CD4-positive, CD25-positive, alpha-beta regulatory T cell (primary cell): ENCODE data around the gene GFRAL. TPM values are rescaled to one million over a fixed set of nuclear protein-coding genes. Genes with fewer than 3 reads are reported as not detected.

Source experiments
- ATAC-seq, 2 donors: fragments of 150-1000 bp; cut with Tn5 transposase; one replicate each; pipeline ENCODE4 v1.10.0; 2021; ENCODE audit warnings: low read depth in 2 of 2, moderate number of reproducible peaks in 2 of 2, moderate library complexity in 1 of 2
- DNase-seq, 3 donors: peaks; one replicate each; pipeline versions ENCODE4 v3.0.0 to v3.0.0-alpha.2; 2012 to 2022; ENCODE audit warnings: mixed read lengths in 1 of 3
- H3K27ac ChIP-seq: one replicate; pipeline ENCODE4 v1.7.0; 2013; ENCODE audit warnings: mild to moderate bottlenecking, low read length; ENCODE audit not compliant: insufficient read depth, poor library complexity, severe bottlenecking
- H3K27me3 ChIP-seq: one replicate; pipeline ENCODE4 v1.7.0; 2013; ENCODE audit warnings: low read length; ENCODE audit not compliant: control insufficient read depth, insufficient read depth
- H3K36me3 ChIP-seq: one replicate; pipeline ENCODE4 v1.7.0; 2013; ENCODE audit warnings: mild to moderate bottlenecking, low read length, moderate library complexity; ENCODE audit not compliant: control insufficient read depth, insufficient read depth
- H3K4me1 ChIP-seq: 2 replicates; pipeline ENCODE4 v1.7.0; 2013; ENCODE audit warnings: mild to moderate bottlenecking, low read length; ENCODE audit not compliant: insufficient read depth, control insufficient read depth, poor library complexity, severe bottlenecking
- H3K4me3 ChIP-seq: one replicate; pipeline ENCODE4 v1.7.0; 2013; ENCODE audit warnings: low read depth, mild to moderate bottlenecking, low read length, moderate library complexity
- H3K9me3 ChIP-seq, 2 experiments: 1 replicate in 1 of 2; 2 replicates in 1 of 2; pipeline ENCODE4 v1.7.0; 2013; ENCODE audit warnings: low read length in 2 of 2, mild to moderate bottlenecking in 1 of 2, moderate library complexity in 1 of 2; ENCODE audit not compliant: control insufficient read depth in 2 of 2
- H3K27ac Mint-ChIP-seq, 3 donors: one replicate each; pipeline ENCODE4 v1.8.0; 2020 to 2022; ENCODE audit warnings: mild to moderate bottlenecking in 3 of 3, mixed read lengths in 3 of 3, moderate library complexity in 2 of 3
- H3K27me3 Mint-ChIP-seq: one replicate; pipeline ENCODE4 v1.8.0; 2022; ENCODE audit warnings: mild to moderate bottlenecking, mixed read lengths
- H3K36me3 Mint-ChIP-seq: one replicate; pipeline ENCODE4 v1.8.0; 2020; ENCODE audit warnings: mixed read lengths
- H3K4me1 Mint-ChIP-seq, 4 donors: one replicate each; pipeline ENCODE4 v1.8.0; 2020 to 2022; ENCODE audit warnings: mixed read lengths in 4 of 4, mild to moderate bottlenecking in 1 of 4
- H3K4me3 Mint-ChIP-seq, 4 donors: one replicate each; pipeline ENCODE4 v1.8.0; 2020 to 2022; ENCODE audit warnings: mild to moderate bottlenecking in 4 of 4, mixed read lengths in 4 of 4, moderate library complexity in 3 of 4
- H3K9me3 Mint-ChIP-seq, 7 donors: one replicate each; pipeline ENCODE4 v1.8.0; 2020 to 2022; ENCODE audit warnings: mixed read lengths in 7 of 7, mild to moderate bottlenecking in 3 of 7, moderate library complexity in 2 of 7
- polyA plus RNA-seq, 4 donors: library from polyadenylated mRNA; unstranded; fragments of 300-500 nt; fragmentation: Illumina TruSeq; gene quantifications; one replicate each; pipeline ENCODE4 v1.2.3, GENCODE V29; 2021
- total RNA-seq: library from RNA; stranded (reverse); gene quantifications from one replicate; pipeline ENCODE4 v1.2.3, GENCODE V29; 2022

Gene GFRAL
- total and polyA plus RNA-seq, 5 donors from 2014 or later, result not detected

GRCh38 chr6:55299286-55299985 is 27.8 kb upstream of the GFRAL start:
- Histone ChIP-seq H3K27ac (no peak overlapping the region), H3K9me3 (no peaks in the 10 kb centered on the region), H3K36me3 (no peaks in the 10 kb centered on the region), H3K4me1 (no peaks in the 10 kb centered on the region), H3K27me3 (no peaks in the 10 kb centered on the region), H3K4me3 (no peak overlapping the region)
- Mint-ChIP-seq H3K27me3 (no peaks in the 10 kb centered on the region), H3K4me1 (peaks cover 0 to under 1% (median 0%) of the 10 kb centered on the region in 4 donors), H3K9me3 (peaks cover 1 to 23% (median 9%) of the 10 kb centered on the region in 7 donors), H3K36me3 (no peaks in the 10 kb centered on the region), H3K4me3 (no peak overlapping the region), H3K27ac (no peak overlapping the region)
- ATAC-seq, result no peak
- DNase-seq, result no peak

GRCh38 chr6:55304747-55305146 is 22.5 kb upstream of the GFRAL start:
- no peak overlapping the region for H3K4me3 ChIP-seq
- no peaks in the 10 kb centered on the region for H3K4me1 ChIP-seq
- Mint-ChIP-seq H3K27me3 (no peaks in the 10 kb centered on the region), H3K36me3 (no peaks in the 10 kb centered on the region), H3K27ac (peak overlapping the region in 1 of 3 donors; percentile 50), H3K4me3 (no peak overlapping the region), H3K4me1 (peaks cover 0 to 4% (median 0%) of the 10 kb centered on the region in 4 donors), H3K9me3 (peaks cover 5 to 18% (median 12%) of the 10 kb centered on the region in 7 donors)
- DNase-seq (no peak), ATAC-seq (no peak)
- no peaks in the 10 kb centered on the region for H3K27me3 ChIP-seq
- H3K9me3 ChIP-seq, result no peaks in the 10 kb centered on the region
- H3K27ac ChIP-seq, result no peak overlapping the region
- H3K36me3 ChIP-seq, result no peaks in the 10 kb centered on the region

GRCh38 chr6:55319961-55320695 is 7.1 kb upstream of the GFRAL start:
- H3K27me3 ChIP-seq, result no peaks in the 10 kb centered on the region
- peaks cover 0 to 35% (median 9%) of the 10 kb centered on the region in 7 donors for H3K9me3 Mint-ChIP-seq
- no peaks in the 10 kb centered on the region for H3K36me3 Mint-ChIP-seq
- H3K4me3 ChIP-seq, result no peak overlapping the region
- H3K4me3 Mint-ChIP-seq, result no peak overlapping the region
- H3K4me1 Mint-ChIP-seq, result no peaks in the 10 kb centered on the region
- no peaks in the 10 kb centered on the region for H3K4me1 ChIP-seq
- no peak overlapping the region for H3K27ac ChIP-seq
- ATAC-seq (no peak), DNase-seq (no peak)
- no peaks in the 10 kb centered on the region for H3K36me3 ChIP-seq
- H3K27ac Mint-ChIP-seq, result no peak overlapping the region
- peaks cover 0 to 9% of the 10 kb centered on the region in 2 experiments for H3K9me3 ChIP-seq
- no peaks in the 10 kb centered on the region for H3K27me3 Mint-ChIP-seq

GRCh38 chr6:55320696-55321086 is 6.6 kb upstream of the GFRAL start:
- no peak for ATAC-seq
- H3K27me3 Mint-ChIP-seq, result no peaks in the 10 kb centered on the region
- H3K4me3 Mint-ChIP-seq, result no peak overlapping the region
- Histone ChIP-seq H3K4me1 (no peaks in the 10 kb centered on the region), H3K36me3 (no peaks in the 10 kb centered on the region), H3K27ac (no peak overlapping the region), H3K4me3 (no peak overlapping the region), H3K9me3 (peaks cover 0 to 9% of the 10 kb centered on the region in 2 experiments), H3K27me3 (no peaks in the 10 kb centered on the region)
- no peak overlapping the region for H3K27ac Mint-ChIP-seq
- no peaks in the 10 kb centered on the region for H3K4me1 Mint-ChIP-seq
- DNase-seq, result no peak
- peaks cover 3 to 36% (median 9%) of the 10 kb centered on the region in 7 donors for H3K9me3 Mint-ChIP-seq
- no peaks in the 10 kb centered on the region for H3K36me3 Mint-ChIP-seq

GRCh38 chr6:55377150-55377549 is 49.9 kb downstream of the GFRAL start:
- Histone ChIP-seq H3K4me1 (no peaks in the 10 kb centered on the region), H3K27ac (no peak overlapping the region), H3K36me3 (no peaks in the 10 kb centered on the region), H3K9me3 (no peaks in the 10 kb centered on the region), H3K27me3 (no peaks in the 10 kb centered on the region), H3K4me3 (no peak overlapping the region)
- no peaks in the 10 kb centered on the region for H3K4me1 Mint-ChIP-seq
- H3K27me3 Mint-ChIP-seq, result no peaks in the 10 kb centered on the region
- ATAC-seq, result no peak
- peaks cover 4 to 23% (median 13%) of the 10 kb centered on the region in 7 donors for H3K9me3 Mint-ChIP-seq
- no peak for DNase-seq
- H3K27ac Mint-ChIP-seq, result no peak overlapping the region
- no peak overlapping the region for H3K4me3 Mint-ChIP-seq
- no peaks in the 10 kb centered on the region for H3K36me3 Mint-ChIP-seq

- Histone ChIP-seq H3K27me3 (no peaks in the 10 kb centered on the region), H3K27ac (no peak overlapping the region), H3K9me3 (no peaks in the 10 kb centered on the region), H3K4me3 (no peak overlapping the region), H3K36me3 (no peaks in the 10 kb centered on the region), H3K4me1 (no peaks in the 10 kb centered on the region)
- H3K36me3 Mint-ChIP-seq, result no peaks in the 10 kb centered on the region
- no peak overlapping the region for H3K4me3 Mint-ChIP-seq
- no peaks in the 10 kb centered on the region for H3K27me3 Mint-ChIP-seq
- DNase-seq (no peak), ATAC-seq (no peak)
- H3K9me3 Mint-ChIP-seq, result peaks cover 4 to 21% (median 12%) of the 10 kb centered on the region in 7 donors
- H3K4me1 Mint-ChIP-seq, result no peaks in the 10 kb centered on the region
- no peak overlapping the region for H3K27ac Mint-ChIP-seq
Measured at GRCh38 chr6:55379471-55379870, 52.2 kb downstream of the GFRAL start.

- H3K27me3 Mint-ChIP-seq, result no peaks in the 10 kb centered on the region
- Histone ChIP-seq H3K9me3 (no peaks in the 10 kb centered on the region), H3K27ac (no peak overlapping the region), H3K4me3 (no peak overlapping the region), H3K36me3 (no peaks in the 10 kb centered on the region), H3K27me3 (no peaks in the 10 kb centered on the region), H3K4me1 (no peaks in the 10 kb centered on the region)
- H3K4me3 Mint-ChIP-seq, result no peak overlapping the region
- peaks cover 4 to 21% (median 10%) of the 10 kb centered on the region in 7 donors for H3K9me3 Mint-ChIP-seq
- no peaks in the 10 kb centered on the region for H3K4me1 Mint-ChIP-seq
- H3K27ac Mint-ChIP-seq, result peak overlapping the region in 1 of 3 donors; percentile 18
- H3K36me3 Mint-ChIP-seq, result no peaks in the 10 kb centered on the region
- DNase-seq, result no peak
- no peak for ATAC-seq
Measured at GRCh38 chr6:55379895-55380294, 52.6 kb downstream of the GFRAL start.
